Spleen (tissue), 11 donors: Measurements from ENCODE around the gene PRKG1. TPM values are rescaled to one million over a fixed set of nuclear protein-coding genes. Genes with fewer than 3 reads are reported as not detected.

ENCODE experiments used
- DNase-seq: peaks from one replicate; pipeline ENCODE4 v3.0.0-alpha.2; 2020
- H3K27ac ChIP-seq, 8 donors: fragments of 200-600 bp; sonication (generic) in 7 of 8; 1 replicate in 4 of 8; 2 replicates in 4 of 8; pipeline versions ENCODE4 v1.5.0 to v1.8.0; 2016 to 2021; ENCODE audit warnings: inconsistent platforms in 4 of 8, mild to moderate bottlenecking in 4 of 8, moderate library complexity in 1 of 8
- H3K27me3 ChIP-seq, 7 donors: fragments of 200-600 bp; sonication (generic) in 6 of 7; replicated peaks in 1 of 7; 1 replicate in 4 of 7; 2 replicates in 3 of 7; pipeline versions ENCODE4 v1.5.0 to v1.8.0; 2016 to 2021; ENCODE audit warnings: inconsistent platforms in 3 of 7, mild to moderate bottlenecking in 1 of 7
- H3K36me3 ChIP-seq, 6 donors: fragments of 200-600 bp; sonication (generic) in 5 of 6; 1 replicate in 4 of 6; 2 replicates in 2 of 6; pipeline versions ENCODE4 v1.5.0 to v1.8.0; 2016 to 2021; ENCODE audit warnings: inconsistent platforms in 2 of 6
- H3K4me1 ChIP-seq, 6 donors: fragments of 200-600 bp; sonication (generic) in 5 of 6; 1 replicate in 3 of 6; 2 replicates in 3 of 6; pipeline versions ENCODE4 v1.5.0 to v1.8.0; 2016 to 2021; ENCODE audit warnings: inconsistent platforms in 3 of 6
- H3K4me3 ChIP-seq, 8 donors: fragments of 200-600 bp; sonication (generic) in 7 of 8; 1 replicate in 4 of 8; 2 replicates in 4 of 8; pipeline versions ENCODE4 v1.5.0 to v1.8.0; 2016 to 2021; ENCODE audit warnings: inconsistent platforms in 4 of 8, mild to moderate bottlenecking in 4 of 8, moderate library complexity in 2 of 8
- H3K9me3 ChIP-seq, 8 donors: fragments of 200-600 bp; sonication (generic) in 7 of 8; 1 replicate in 4 of 8; 2 replicates in 4 of 8; pipeline versions ENCODE4 v1.5.0 to v1.8.0; 2016 to 2021; ENCODE audit warnings: inconsistent platforms in 4 of 8
- CTCF ChIP-seq, 11 experiments: fragments of 200-600 bp in 7 of 11; fragments of 450-650 bp in 4 of 11; sonication (generic) in 4 of 11; IDR thresholded peaks in 8 of 11; conservative IDR thresholded peaks in 3 of 11; 1 replicate in 7 of 11; 2 replicates in 4 of 11; pipeline versions ENCODE4 v1.4.0 to v1.8.0; 2016 to 2021; ENCODE audit warnings: antibody characterized with exemption in 11 of 11, inconsistent platforms in 4 of 11, mild to moderate bottlenecking in 1 of 11
- POLR2A ChIP-seq, 3 donors: fragments of 450-650 bp; IDR thresholded peaks; one replicate each; pipeline ENCODE4 v1.5.1; 2017; ENCODE audit warnings: antibody characterized with exemption in 3 of 3, mild to moderate bottlenecking in 1 of 3
- POLR2AphosphoS5 ChIP-seq, 3 donors: sonication (generic); formaldehyde crosslinking; IDR thresholded peaks; one replicate each; pipeline ENCODE4 v1.5.1; 2017; ENCODE audit warnings: antibody characterized with exemption in 3 of 3
- WGBS, 5 donors: extraction: QIAGEN DNeasy Blood & Tissue Kit in 3 of 5; methylation state at CpG; one replicate each; pipeline versions ENCODE4 v1.1.5 to v1.1.7; 2013 to 2018; 5-methylcytosine and 5-hydroxymethylcytosine counted together
- intact Hi-C: fragments of 100-400 bp; cut with DNase I; formaldehyde crosslinking; loops from one replicate; pipeline ENCODE4 v1.15.0; 2023; ENCODE audit warnings: low total_unique reads
- polyA plus RNA-seq, 3 donors: library from polyadenylated mRNA; stranded (reverse); fragments of 200-250 nt; gene quantifications; one replicate each; pipeline ENCODE4 v1.2.1, GENCODE V29; 2013
- total RNA-seq, 7 donors: library from RNA; depleted of rRNA in 3 of 7; stranded (reverse); fragments of >200 nt in 3 of 7; fragmentation: NEBNext Ultra II Directional in 4 of 7; extraction: Animal tissue kit (Norgen Biotek cat#: 25700) in 4 of 7; gene quantifications; one replicate each; pipeline versions ENCODE4 v1.1.0 to v1.2.1, GENCODE V29; 2016 to 2021
- donor health status: healthy with polysubstance abuse.
- donor health status: DM: no; HTN: no; CAD: no; lungs with moderate emphysema.
- donor health status: DM: no; HTN: no; CAD: no.
- donor health status: Bipolar disorder and iron deficiency.
- donor health status: healthy.
- donor health status: DM: no; HTN: no; CAD: no.
- donor health status: DM: yes; HTN: yes; CAD: no.

The PRKG1 gene
- total and polyA plus RNA-seq, 10 donors, result 0.65 to 10.5 (median 7.2) TPM

GRCh38 chr10:51231754-51232153 lies 157.5 kb downstream of the PRKG1 start:
- H3K4me1 ChIP-seq, result peaks cover 0 to 11% (median 0%) of the 10 kb centered on the region in 6 donors
- WGBS, 5 donors, result 54 to 77% (median 67%) methylated on average over 1 of the region's 1 CpG
- no peaks in the 10 kb centered on the region for H3K9me3 ChIP-seq
- H3K36me3 ChIP-seq, result no peaks in the 10 kb centered on the region
- intact Hi-C loops, result no loop called here
- TF ChIP-seq CTCF (IDR thresholded peaks at IDR 0.05 in 8 of 11, conservative IDR thresholded peaks at IDR 0.05 in 3 of 11), result no peak
- no peak for TF ChIP-seq POLR2A (IDR thresholded peaks at IDR 0.05)
- no peak for TF ChIP-seq POLR2AphosphoS5 (IDR thresholded peaks at IDR 0.05)
- DNase-seq, result no peak
- no peaks in the 10 kb centered on the region for H3K27me3 ChIP-seq
- no peak overlapping the region for H3K27ac ChIP-seq
- no peak overlapping the region for H3K4me3 ChIP-seq

- TF ChIP-seq CTCF (IDR thresholded peaks at IDR 0.05 in 8 of 11, conservative IDR thresholded peaks at IDR 0.05 in 3 of 11) (no peak), POLR2A (IDR thresholded peaks at IDR 0.05) (no peak), POLR2AphosphoS5 (IDR thresholded peaks at IDR 0.05) (no peak)
- no peak for DNase-seq
- Histone ChIP-seq H3K36me3 (no peaks in the 10 kb centered on the region), H3K4me3 (no peak overlapping the region), H3K27me3 (no peaks in the 10 kb centered on the region), H3K9me3 (no peaks in the 10 kb centered on the region), H3K4me1 (peaks cover 0 to under 1% (median 0%) of the 10 kb centered on the region in 6 donors), H3K27ac (no peak overlapping the region)
- 89 to 96% (median 93%) methylated on average over 3 of the region's 3 CpGs for WGBS, 5 donors
- intact Hi-C loops, result no loop called here
Measured at GRCh38 chr10:51233337-51234100, 159.2 kb downstream of the PRKG1 start.

GRCh38 chr10:51235865-51236264 lies 161.6 kb downstream of the PRKG1 start:
- no peaks in the 10 kb centered on the region for H3K36me3 ChIP-seq
- H3K27me3 ChIP-seq, result no peaks in the 10 kb centered on the region
- no peak for TF ChIP-seq POLR2A (IDR thresholded peaks at IDR 0.05)
- no peak for TF ChIP-seq CTCF (IDR thresholded peaks at IDR 0.05 in 8 of 11, conservative IDR thresholded peaks at IDR 0.05 in 3 of 11)
- no peak for TF ChIP-seq POLR2AphosphoS5 (IDR thresholded peaks at IDR 0.05)
- no peaks in the 10 kb centered on the region for H3K4me1 ChIP-seq
- no peak overlapping the region for H3K4me3 ChIP-seq
- H3K9me3 ChIP-seq, result no peaks in the 10 kb centered on the region
- no peak for DNase-seq
- H3K27ac ChIP-seq, result no peak overlapping the region
- intact Hi-C loops, result no loop called here
- whole genome bisulfite sequencing, 5 donors, result 78 to 96% (median 89%) methylated on average over 1 of the region's 1 CpG

GRCh38 chr10:51239006-51239405 lies 164.7 kb downstream of the PRKG1 start:
- Histone ChIP-seq H3K27me3 (no peaks in the 10 kb centered on the region), H3K4me3 (no peak overlapping the region), H3K36me3 (no peaks in the 10 kb centered on the region), H3K4me1 (no peaks in the 10 kb centered on the region), H3K27ac (no peak overlapping the region), H3K9me3 (no peaks in the 10 kb centered on the region)
- DNase-seq, result no peak
- WGBS, 5 donors, result 84 to 91% (median 85%) methylated on average over 4 of the region's 4 CpGs
- intact Hi-C loops, result no loop called here
- TF ChIP-seq POLR2A (IDR thresholded peaks at IDR 0.05), result no peak
- no peak for TF ChIP-seq CTCF (IDR thresholded peaks at IDR 0.05 in 8 of 11, conservative IDR thresholded peaks at IDR 0.05 in 3 of 11)
- no peak for TF ChIP-seq POLR2AphosphoS5 (IDR thresholded peaks at IDR 0.05)
